TTC549 (cell line): ENCODE measurements around the gene MBP.

Experiments
- FAIRE-seq: peaks from 2 replicates; lab custom pipeline; 2012; peaks lifted over from hg19 to GRCh38; lab: Jason Lieb, UNC

Gene MBP

GRCh38 chr18:77082316-77082955 lies 50.1 kb downstream of the MBP start:
- FAIRE-seq: no peak

GRCh38 chr18:77081390-77081778 lies 51.2 kb downstream of the MBP start:
- FAIRE-seq: no peak

GRCh38 chr18:77079954-77080682 lies 52.5 kb downstream of the MBP start:
- no peak for FAIRE-seq

GRCh38 chr18:77079088-77079487 lies 53.5 kb downstream of the MBP start:
- no peak for FAIRE-seq

- no peak for FAIRE-seq
These were observed 53.9 kb downstream of the MBP start for GRCh38 chr18:77078690-77079070.

GRCh38 chr18:77077941-77078689 lies 54.5 kb downstream of the MBP start:
- no peak for FAIRE-seq

- FAIRE-seq: no peak
These were observed 55.2 kb downstream of the MBP start for GRCh38 chr18:77077401-77077800.

GRCh38 chr18:77076111-77076510 lies 56.5 kb downstream of the MBP start:
- FAIRE-seq: no peak

- no peak for FAIRE-seq
These were observed 58.2 kb downstream of the MBP start for GRCh38 chr18:77074431-77074830.

GRCh38 chr18:77073336-77074093 lies 59.1 kb downstream of the MBP start:
- FAIRE-seq: no peak

- FAIRE-seq: no peak
These were observed 60.0 kb downstream of the MBP start for GRCh38 chr18:77072566-77072965.

GRCh38 chr18:77071711-77072292 lies 60.8 kb downstream of the MBP start:
- FAIRE-seq: no peak

GRCh38 chr18:77071061-77071460 lies 61.5 kb downstream of the MBP start:
- FAIRE-seq: no peak

GRCh38 chr18:77070627-77071026 lies 62.0 kb downstream of the MBP start:
- FAIRE-seq: no peak

- no peak for FAIRE-seq
These were observed 62.7 kb downstream of the MBP start for GRCh38 chr18:77069931-77070330.

- FAIRE-seq: no peak
These were observed 63.1 kb downstream of the MBP start for GRCh38 chr18:77069482-77069881.

GRCh38 chr18:77068321-77069312 lies 64.0 kb downstream of the MBP start:
- no peak for FAIRE-seq

GRCh38 chr18:77067291-77068061 lies 65.1 kb downstream of the MBP start:
- no peak for FAIRE-seq

- FAIRE-seq: no peak
These were observed 65.9 kb downstream of the MBP start for GRCh38 chr18:77066689-77067088.

GRCh38 chr18:77066101-77066500 lies 66.5 kb downstream of the MBP start:
- no peak for FAIRE-seq
